Measurements from ENCODE around the gene TEP1.

The TEP1 gene

DNA sequence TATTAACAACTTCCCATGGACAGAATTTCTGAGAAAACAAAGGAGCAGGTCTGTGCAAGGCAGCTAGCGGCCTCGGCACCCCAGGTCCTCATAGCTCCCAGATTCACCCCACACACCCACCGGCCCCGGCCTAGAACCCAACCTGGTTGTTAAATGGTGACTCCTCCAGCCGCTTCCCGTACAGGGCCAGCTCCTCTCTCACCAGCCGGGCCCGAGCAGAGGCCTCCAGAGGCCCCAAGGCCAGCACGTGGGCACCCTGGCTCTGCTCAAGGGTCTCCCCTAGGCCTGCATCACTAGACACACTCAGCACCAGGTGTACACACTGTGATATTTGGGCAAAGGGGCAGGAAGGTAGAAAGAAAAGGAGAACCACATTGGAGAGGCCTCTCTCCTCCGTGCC lies 30.3 kb downstream of the TEP1 start:
- DNase-seq (ENCODE audit: extremely low read depth, insufficient read length) = no peak
- TF ChIP-seq, protein P1, sequence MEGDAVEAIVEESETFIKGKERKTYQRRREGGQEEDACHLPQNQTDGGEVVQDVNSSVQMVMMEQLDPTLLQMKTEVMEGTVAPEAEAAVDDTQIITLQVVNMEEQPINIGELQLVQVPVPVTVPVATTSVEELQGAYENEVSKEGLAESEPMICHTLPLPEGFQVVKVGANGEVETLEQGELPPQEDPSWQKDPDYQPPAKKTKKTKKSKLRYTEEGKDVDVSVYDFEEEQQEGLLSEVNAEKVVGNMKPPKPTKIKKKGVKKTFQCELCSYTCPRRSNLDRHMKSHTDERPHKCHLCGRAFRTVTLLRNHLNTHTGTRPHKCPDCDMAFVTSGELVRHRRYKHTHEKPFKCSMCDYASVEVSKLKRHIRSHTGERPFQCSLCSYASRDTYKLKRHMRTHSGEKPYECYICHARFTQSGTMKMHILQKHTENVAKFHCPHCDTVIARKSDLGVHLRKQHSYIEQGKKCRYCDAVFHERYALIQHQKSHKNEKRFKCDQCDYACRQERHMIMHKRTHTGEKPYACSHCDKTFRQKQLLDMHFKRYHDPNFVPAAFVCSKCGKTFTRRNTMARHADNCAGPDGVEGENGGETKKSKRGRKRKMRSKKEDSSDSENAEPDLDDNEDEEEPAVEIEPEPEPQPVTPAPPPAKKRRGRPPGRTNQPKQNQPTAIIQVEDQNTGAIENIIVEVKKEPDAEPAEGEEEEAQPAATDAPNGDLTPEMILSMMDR (IDR thresholded peaks at IDR 0.05; ENCODE audit: insufficient read depth, low read length, poor library complexity, severe bottlenecking) = no peak
- H3K36me3 ChIP-seq (ENCODE audit: control insufficient read depth, insufficient read depth, low read length) = peaks cover 66% of the 10 kb centered on the region
- no peak overlapping the region for H3K4me3 ChIP-seq (replicated peaks; ENCODE audit: low read depth, low read length)
- H3K27me3 ChIP-seq (replicated peaks; ENCODE audit: control insufficient read depth, insufficient read depth, low read length) = no peaks in the 10 kb centered on the region

DNA sequence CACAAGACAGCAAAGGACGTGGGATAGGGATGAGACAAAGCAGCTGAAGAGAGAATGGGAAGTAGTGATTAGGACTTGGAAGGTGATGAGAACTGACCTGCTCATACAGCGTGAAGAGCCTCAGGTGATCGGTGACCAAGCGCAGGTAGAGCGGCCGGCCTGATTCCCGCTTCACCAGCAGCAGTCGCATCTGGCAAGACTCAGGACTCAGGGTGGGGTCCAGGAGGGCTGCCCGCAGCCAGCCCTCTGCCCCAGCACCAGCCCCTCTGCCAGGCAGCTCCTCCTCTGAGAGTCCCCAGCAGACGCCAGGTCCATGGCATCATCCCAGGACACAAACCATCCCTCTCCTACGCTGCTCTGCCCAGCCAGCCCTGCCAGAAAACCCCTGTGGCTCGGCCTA lies 30.8 kb downstream of the TEP1 start:
- no peak for DNase-seq (ENCODE audit: extremely low read depth, insufficient read length)
- H3K27me3 ChIP-seq (replicated peaks; ENCODE audit: control insufficient read depth, insufficient read depth, low read length) = no peaks in the 10 kb centered on the region
- no peak overlapping the region for H3K4me3 ChIP-seq (replicated peaks; ENCODE audit: low read depth, low read length)
- TF ChIP-seq, protein P1 (IDR thresholded peaks at IDR 0.05; ENCODE audit: insufficient read depth, low read length, poor library complexity, severe bottlenecking) = no peak
- peaks cover 67% of the 10 kb centered on the region for H3K36me3 ChIP-seq (ENCODE audit: control insufficient read depth, insufficient read depth, low read length)

DNA sequence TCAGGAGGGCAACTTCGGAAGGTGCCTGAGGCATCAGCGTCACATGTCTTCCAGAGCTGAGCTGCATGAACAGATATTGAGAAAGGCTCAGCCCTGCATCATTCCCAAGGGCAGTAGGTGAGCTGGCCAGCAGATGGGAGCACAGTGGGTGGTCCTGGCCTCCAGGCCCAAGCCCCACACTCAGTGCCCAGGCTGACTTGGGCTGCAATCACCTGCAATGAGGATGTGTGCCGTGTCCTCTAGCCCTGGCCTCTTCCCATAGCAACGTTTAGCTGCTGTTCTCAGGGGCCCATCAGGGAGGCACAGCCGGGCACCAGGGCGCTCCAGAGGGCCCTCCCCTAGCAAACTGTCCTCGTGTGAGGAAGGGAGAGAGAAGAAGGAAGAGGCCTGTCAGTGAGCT lies 32.0 kb downstream of the TEP1 start:
- Histone ChIP-seq H3K4me3 (replicated peaks; ENCODE audit: low read depth, low read length) (no peak overlapping the region), H3K36me3 (ENCODE audit: control insufficient read depth, insufficient read depth, low read length) (peaks cover 66% of the 10 kb centered on the region), H3K27me3 (replicated peaks; ENCODE audit: control insufficient read depth, insufficient read depth, low read length) (no peaks in the 10 kb centered on the region)
- TF ChIP-seq, protein P1 (IDR thresholded peaks at IDR 0.05; ENCODE audit: insufficient read depth, low read length, poor library complexity, severe bottlenecking) = no peak
- DNase-seq (ENCODE audit: extremely low read depth, insufficient read length) = no peak

DNA sequence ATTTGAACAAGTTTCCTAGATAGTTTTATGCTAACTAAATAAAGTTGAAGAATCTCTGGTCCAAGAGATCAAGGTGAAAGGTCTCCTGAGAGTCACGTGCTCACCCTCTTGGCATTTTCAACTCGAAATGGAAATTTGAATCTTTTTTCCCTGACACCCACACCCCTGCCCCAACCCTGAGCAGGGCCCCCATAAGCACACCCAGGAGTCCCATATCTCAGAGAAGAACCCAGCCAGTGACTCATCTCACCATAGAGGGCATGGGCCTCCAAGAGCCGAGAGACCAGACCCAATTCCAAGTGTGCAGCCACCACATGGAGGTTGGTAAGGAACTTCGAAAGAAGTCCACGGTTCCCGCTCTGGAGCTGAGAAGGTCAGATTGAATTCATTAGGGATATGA lies 32.6 kb downstream of the TEP1 start:
- no peak for DNase-seq (ENCODE audit: extremely low read depth, insufficient read length)
- Histone ChIP-seq H3K27me3 (replicated peaks; ENCODE audit: control insufficient read depth, insufficient read depth, low read length) (no peaks in the 10 kb centered on the region), H3K36me3 (ENCODE audit: control insufficient read depth, insufficient read depth, low read length) (peaks cover 65% of the 10 kb centered on the region), H3K4me3 (replicated peaks; ENCODE audit: low read depth, low read length) (no peak overlapping the region)
- TF ChIP-seq, protein P1 (IDR thresholded peaks at IDR 0.05; ENCODE audit: insufficient read depth, low read length, poor library complexity, severe bottlenecking) = no peak

DNA sequence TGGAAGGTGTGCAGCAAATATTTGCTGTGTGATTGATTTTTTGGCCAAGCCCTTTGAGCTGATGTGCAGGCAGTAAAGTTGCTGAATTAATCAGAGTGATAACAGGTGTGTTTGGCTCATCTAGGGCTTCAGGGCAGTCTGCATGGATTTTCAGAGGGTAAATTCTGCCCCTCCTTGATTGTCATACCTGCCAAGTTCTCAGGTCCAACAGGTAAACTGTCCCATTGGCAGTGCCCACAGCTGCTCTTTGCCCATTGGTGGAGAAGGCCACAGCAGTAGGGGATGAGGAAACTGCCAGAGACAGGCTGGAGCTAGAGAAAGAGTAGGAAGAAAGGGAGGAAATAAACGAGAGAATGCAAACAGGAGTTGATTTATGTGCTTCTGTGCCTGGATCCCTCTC lies 33.6 kb downstream of the TEP1 start:
- Histone ChIP-seq H3K27me3 (replicated peaks; ENCODE audit: control insufficient read depth, insufficient read depth, low read length) (no peaks in the 10 kb centered on the region), H3K4me3 (replicated peaks; ENCODE audit: low read depth, low read length) (no peak overlapping the region), H3K36me3 (ENCODE audit: control insufficient read depth, insufficient read depth, low read length) (peaks cover 63% of the 10 kb centered on the region)
- TF ChIP-seq, protein P1 (IDR thresholded peaks at IDR 0.05; ENCODE audit: insufficient read depth, low read length, poor library complexity, severe bottlenecking) = no peak
- DNase-seq (ENCODE audit: extremely low read depth, insufficient read length) = no peak

DNA sequence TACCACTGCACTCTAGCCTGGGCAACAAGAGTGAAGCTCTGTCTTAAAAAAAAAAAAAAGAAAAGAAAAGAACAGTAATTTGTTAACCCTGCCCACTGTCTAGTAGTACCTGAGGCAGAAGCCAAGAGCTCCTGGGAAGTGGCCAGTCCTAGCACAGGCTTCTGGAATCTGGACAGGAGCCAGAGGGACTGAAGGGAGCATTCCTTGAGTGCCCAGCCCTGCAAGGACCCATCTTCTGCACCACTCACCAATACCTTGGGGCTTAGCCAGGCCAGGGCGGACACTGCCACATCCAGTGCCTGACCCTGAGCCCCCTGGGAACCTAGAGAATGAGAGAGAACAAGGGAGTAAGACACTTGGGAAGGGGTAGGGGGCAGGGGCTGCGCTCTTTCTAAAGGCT lies 36.1 kb downstream of the TEP1 start:
- no peak overlapping the region for H3K4me3 ChIP-seq (replicated peaks; ENCODE audit: low read depth, low read length)
- DNase-seq (ENCODE audit: extremely low read depth, insufficient read length) = no peak
- H3K36me3 ChIP-seq (ENCODE audit: control insufficient read depth, insufficient read depth, low read length) = peaks cover 55% of the 10 kb centered on the region
- TF ChIP-seq, protein P1 (IDR thresholded peaks at IDR 0.05; ENCODE audit: insufficient read depth, low read length, poor library complexity, severe bottlenecking) = no peak
- no peaks in the 10 kb centered on the region for H3K27me3 ChIP-seq (replicated peaks; ENCODE audit: control insufficient read depth, insufficient read depth, low read length)
